Measurements from ENCODE around the gene CFP. TPM values are rescaled to one million over a fixed set of nuclear protein-coding genes. Genes with fewer than 3 reads are reported as not detected.

The CFP gene
- total and polyA plus RNA-seq, 2 of the 13 experiments (the other 11 are each of a cell fraction or from before 2014, with no cell fraction given), result 0.01 TPM; not detected in 1

Small RNAs within 50 kb of the gene (microRNA-seq; reads per million reads assigned to microRNA genes)
- not detected for gene MIR4769

Small RNAs within 50 kb of the gene (small RNA-seq; reads per million reads assigned to genes)
- 0 reads per million in 3 experiments for gene MIR4769 (ENCODE audit: insufficient read depth in 2 of 3, insufficient read length in 3 of 3, low read depth in 2 of 3, low replicate concordance in 1 of 3)

Other genes starting within 250 kb of the CFP start
- 3.9 and 7.2 TPM in 2 replicates for gene ZNF41, start 146.7 kb downstream of the CFP start, total RNA-seq (2016; rRNA removed; fragmentation: Illumina TruSeq; extraction: Trizol)
- gene ZNF41, start 146.7 kb downstream of the CFP start, polyA plus RNA-seq (2011; rRNA removed), result 1.9 and 2.3 TPM in 2 replicates
- gene ARAF, start 68.7 kb downstream of the CFP start, total RNA-seq (2016; rRNA removed; fragmentation: Illumina TruSeq; extraction: Trizol), result 15.0 and 18.0 TPM in 2 replicates
- 33.1 and 37.3 TPM in 2 replicates for gene ARAF, start 68.7 kb downstream of the CFP start, polyA plus RNA-seq (2011; rRNA removed)
- gene TIMP1, start 47.5 kb downstream of the CFP start, total RNA-seq (2016; rRNA removed; fragmentation: Illumina TruSeq; extraction: Trizol), result 8.2 and 12.3 TPM in 2 replicates
- 45.8 and 51.0 TPM in 2 replicates for gene TIMP1, start 47.5 kb downstream of the CFP start, polyA plus RNA-seq (2011; rRNA removed)
- gene SYN1, start 10.1 kb downstream of the CFP start, total RNA-seq (2016; rRNA removed; fragmentation: Illumina TruSeq; extraction: Trizol), result not detected in 2 replicates
- not detected in 2 replicates for gene SYN1, start 10.1 kb downstream of the CFP start, polyA plus RNA-seq (2011; rRNA removed)
- 6.9 and 7.2 TPM in 2 replicates for gene ELK1, start 20.6 kb upstream of the CFP start, total RNA-seq (2016; rRNA removed; fragmentation: Illumina TruSeq; extraction: Trizol)
- gene ELK1, start 20.6 kb upstream of the CFP start, polyA plus RNA-seq (2011; rRNA removed), result 4.3 and 4.8 TPM in 2 replicates
- gene UXT, start 29.2 kb upstream of the CFP start, total RNA-seq (2016; rRNA removed; fragmentation: Illumina TruSeq; extraction: Trizol), result 107 and 130 TPM in 2 replicates
- gene UXT, start 29.2 kb upstream of the CFP start, polyA plus RNA-seq (2011; rRNA removed), result 104 and 123 TPM in 2 replicates
- 3.2 and 3.8 TPM in 2 replicates for gene ZNF81, start 207.0 kb upstream of the CFP start, total RNA-seq (2016; rRNA removed; fragmentation: Illumina TruSeq; extraction: Trizol)
- 1.4 and 1.5 TPM in 2 replicates for gene ZNF81, start 207.0 kb upstream of the CFP start, polyA plus RNA-seq (2011; rRNA removed)

Measured in HepG2 (cell line).